Measurements from ENCODE around the gene PKP4.

- no peak for TF ChIP-seq EZH2 (IDR thresholded peaks at IDR 0.05; ENCODE audit: borderline replicate concordance, insufficient read depth, low read depth, low read length, poor library complexity, severe bottlenecking)
- no peak for TF ChIP-seq CTCF (IDR thresholded peaks at IDR 0.05)
Observed at GRCh38 chr2:158691619-158692018, 234.9 kb downstream of the PKP4 start.
